ENCODE results near the gene TRIM42. TPM values are rescaled to one million over a fixed set of nuclear protein-coding genes. Genes with fewer than 3 reads are reported as not detected.

The TRIM42 gene
- polyA plus RNA-seq, 1 donor from 2014 or later, result not detected

- no peaks in the 10 kb centered on the region for H3K27me3 ChIP-seq (ENCODE audit: insufficient read depth, low read depth, low read length)
- no peaks in the 10 kb centered on the region for H3F3A ChIP-seq (ENCODE audit: insufficient read depth, low read length, poor library complexity, severe bottlenecking)
- H3K9me3 ChIP-seq (ENCODE audit: low read length), result no peaks in the 10 kb centered on the region
- no peak overlapping the region for H3K4me3 ChIP-seq (ENCODE audit: low read length)
- no peak overlapping the region for H2AFZ ChIP-seq (ENCODE audit: low read depth, low read length)
- H3K9ac ChIP-seq (ENCODE audit: low read length), result no peak overlapping the region
- no peak overlapping the region for H3K27ac ChIP-seq (ENCODE audit: low read length)
- no peaks in the 10 kb centered on the region for H3K9me2 ChIP-seq (ENCODE audit: insufficient read depth, low read length)
- no peaks in the 10 kb centered on the region for H3K79me2 ChIP-seq (replicated peaks; ENCODE audit: insufficient read depth, low read length)
- no peaks in the 10 kb centered on the region for H3K36me3 ChIP-seq (ENCODE audit: insufficient read depth, low read length)
- no peaks in the 10 kb centered on the region for H4K20me1 ChIP-seq (ENCODE audit: insufficient read depth)
- no peak for TF ChIP-seq MXI1 (conservative IDR thresholded peaks at IDR 0.05; ENCODE audit: poor library complexity, severe bottlenecking)
- TF ChIP-seq SMC3 (conservative IDR thresholded peaks at IDR 0.05; ENCODE audit: poor library complexity), result no peak
- TF ChIP-seq EZH2 (IDR thresholded peaks at IDR 0.05; ENCODE audit: borderline replicate concordance, insufficient read depth, low read length, poor library complexity, severe bottlenecking), result no peak
- TF ChIP-seq REST (IDR thresholded peaks at IDR 0.05; ENCODE audit: borderline replicate concordance), result no peak
- no peak for TF ChIP-seq TAF1 (IDR thresholded peaks at IDR 0.05; ENCODE audit: low read depth)
- TF ChIP-seq POLR2AphosphoS5 (IDR thresholded peaks at IDR 0.05), result no peak
- no peak for TF ChIP-seq CTCF (IDR thresholded peaks at IDR 0.05; ENCODE audit: poor library complexity, severe bottlenecking)
- TF ChIP-seq EP300 (conservative IDR thresholded peaks at IDR 0.05; ENCODE audit: poor library complexity, severe bottlenecking), result no peak
- no peak for TF ChIP-seq RAD21 (conservative IDR thresholded peaks at IDR 0.05)
- no peak overlapping the region for H3K4me2 ChIP-seq (ENCODE audit: low read length)
Observed at GRCh38 chr3:140706360-140706759, 28.5 kb downstream of the TRIM42 start.

- H3K9me2 ChIP-seq (ENCODE audit: insufficient read depth, low read length), result no peaks in the 10 kb centered on the region
- no peak overlapping the region for H2AFZ ChIP-seq (ENCODE audit: low read depth, low read length)
- no peaks in the 10 kb centered on the region for H3F3A ChIP-seq (ENCODE audit: insufficient read depth, low read length, poor library complexity, severe bottlenecking)
- no peak overlapping the region for H3K9ac ChIP-seq (ENCODE audit: low read length)
- H3K4me3 ChIP-seq (ENCODE audit: low read length), result no peak overlapping the region
- H3K79me2 ChIP-seq (replicated peaks; ENCODE audit: insufficient read depth, low read length), result no peaks in the 10 kb centered on the region
- no peaks in the 10 kb centered on the region for H4K20me1 ChIP-seq (ENCODE audit: insufficient read depth)
- no peaks in the 10 kb centered on the region for H3K27me3 ChIP-seq (ENCODE audit: insufficient read depth, low read depth, low read length)
- no peak overlapping the region for H3K27ac ChIP-seq (ENCODE audit: low read length)
- H3K36me3 ChIP-seq (ENCODE audit: insufficient read depth, low read length), result no peaks in the 10 kb centered on the region
- H3K4me2 ChIP-seq (ENCODE audit: low read length), result no peak overlapping the region
- no peaks in the 10 kb centered on the region for H3K9me3 ChIP-seq (ENCODE audit: low read length)
- TF ChIP-seq TAF1 (IDR thresholded peaks at IDR 0.05; ENCODE audit: low read depth) (no peak), CTCF (IDR thresholded peaks at IDR 0.05; ENCODE audit: poor library complexity, severe bottlenecking) (no peak), RAD21 (conservative IDR thresholded peaks at IDR 0.05) (no peak), MXI1 (conservative IDR thresholded peaks at IDR 0.05; ENCODE audit: poor library complexity, severe bottlenecking) (no peak), EZH2 (IDR thresholded peaks at IDR 0.05; ENCODE audit: borderline replicate concordance, insufficient read depth, low read length, poor library complexity, severe bottlenecking) (no peak), REST (IDR thresholded peaks at IDR 0.05; ENCODE audit: borderline replicate concordance) (no peak), SMC3 (conservative IDR thresholded peaks at IDR 0.05; ENCODE audit: poor library complexity) (no peak), EP300 (conservative IDR thresholded peaks at IDR 0.05; ENCODE audit: poor library complexity, severe bottlenecking) (no peak), POLR2AphosphoS5 (IDR thresholded peaks at IDR 0.05) (no peak)
Observed at GRCh38 chr3:140708815-140709214, 31.0 kb downstream of the TRIM42 start.

Data from neural cell (in vitro differentiated cells).